HEK293T (cell line): ENCODE measurements around the gene WDR82.

Experiments used
- CTCF ChIA-PET: fragments of 350-600 bp; formaldehyde crosslinking; extraction: SDS; loops from one replicate; lab custom pipeline; 2021; ENCODE audit warnings: antibody characterized with exemption, inconsistent platforms; lab: Yijun Ruan, JAX
- POLR2A ChIA-PET: fragments of 350-600 bp; formaldehyde crosslinking; extraction: SDS; loops from one replicate; lab custom pipeline; 2020; ENCODE audit warnings: antibody characterized with exemption, inconsistent platforms; lab: Yijun Ruan, JAX
- DNase-seq: peaks from one replicate; pipeline ENCODE4 v3.0.0; 2012; ENCODE audit warnings: mixed read lengths; ENCODE audit errors: extremely low spot score
- ARNT ChIP-seq: fragments of 450-650 bp; IDR thresholded peaks from 2 replicates; pipeline ENCODE4 v1.6.1; 2017; ENCODE audit warnings: mild to moderate bottlenecking
- BHLHE40 ChIP-seq: fragments of 450-650 bp; IDR thresholded peaks from 2 replicates; pipeline ENCODE4 v1.6.1; 2016; ENCODE audit warnings: mild to moderate bottlenecking, moderate library complexity, borderline replicate concordance
- CTBP1 ChIP-seq: fragments of 450-650 bp; IDR thresholded peaks from 2 replicates; pipeline ENCODE4 v1.6.1; 2016; ENCODE audit warnings: borderline replicate concordance
- ELF4 ChIP-seq: fragments of 450-650 bp; IDR thresholded peaks from 2 replicates; pipeline ENCODE4 v1.6.1; 2017; ENCODE audit warnings: antibody characterized with exemption
- FOXA1 ChIP-seq: fragments of 450-650 bp; IDR thresholded peaks from 2 replicates; pipeline ENCODE4 v1.6.1; 2016; ENCODE audit warnings: mild to moderate bottlenecking
- FOXK2 ChIP-seq: fragments of 450-650 bp; IDR thresholded peaks from 2 replicates; pipeline ENCODE4 v1.6.1; 2016; ENCODE audit warnings: mild to moderate bottlenecking
- FOXM1 ChIP-seq: fragments of 450-650 bp; IDR thresholded peaks from 2 replicates; pipeline ENCODE4 v1.6.1; 2017; ENCODE audit warnings: mild to moderate bottlenecking, borderline replicate concordance
- HDGF ChIP-seq: fragments of 450-650 bp; IDR thresholded peaks from 2 replicates; pipeline ENCODE4 v1.6.1; 2017; ENCODE audit warnings: antibody characterized with exemption, borderline replicate concordance
- L3MBTL2 ChIP-seq: fragments of 450-650 bp; conservative IDR thresholded peaks from 2 replicates; pipeline ENCODE4 v1.6.1; 2016; ENCODE audit warnings: mild to moderate bottlenecking
- LEF1 ChIP-seq: fragments of 450-650 bp; IDR thresholded peaks from 2 replicates; pipeline ENCODE4 v1.6.1; 2017; ENCODE audit warnings: mild to moderate bottlenecking, borderline replicate concordance
- NFRKB ChIP-seq: fragments of 450-650 bp; IDR thresholded peaks from 2 replicates; pipeline ENCODE4 v1.6.1; 2016; ENCODE audit warnings: mild to moderate bottlenecking, moderate library complexity
- PKNOX1 ChIP-seq: fragments of 450-650 bp; IDR thresholded peaks from 2 replicates; pipeline ENCODE4 v1.6.1; 2016
- SP1 ChIP-seq: fragments of 450-650 bp; IDR thresholded peaks from 2 replicates; pipeline ENCODE4 v1.6.1; 2017
- SUZ12 ChIP-seq: fragments of 450-650 bp; IDR thresholded peaks from 2 replicates; pipeline ENCODE4 v1.6.1; 2016; ENCODE audit warnings: mild to moderate bottlenecking
- TARDBP ChIP-seq: fragments of 450-650 bp; IDR thresholded peaks from 2 replicates; pipeline ENCODE4 v1.6.1; 2016
- ZNF384 ChIP-seq: fragments of 450-650 bp; IDR thresholded peaks from 2 replicates; pipeline ENCODE4 v1.6.1; 2016

WDR82 gene

GRCh38 chr3:52228751-52229291, 49.6 kb downstream of the WDR82 start:
- CTCF ChIA-PET: interaction anchor here (1.0 kb wide), 1 partner anchor 8 kb away, joined by 5 read pairs; no protein-coding TSS in a partner anchor
- TF ChIP-seq FOXA1 (no peak), ELF4 (no peak), NFRKB (no peak), HDGF (no peak)
- POLR2A ChIA-PET: no interaction called here
- DNase-seq: no peak

GRCh38 chr3:52228266-52228665, 50.2 kb downstream of the WDR82 start:
- ChIA-PET POLR2A (no interaction called here), CTCF (no interaction called here)

GRCh38 chr3:52227766-52228165, 50.7 kb downstream of the WDR82 start:
- TF ChIP-seq SUZ12 (no peak), NFRKB (no peak), HDGF (no peak), ARNT (no peak), ZNF384 (no peak), PKNOX1 (no peak), TARDBP (no peak), CTBP1 (no peak), SP1 (no peak)
- CTCF ChIA-PET: interaction anchor here (0.6 kb wide), 1 partner anchor 111 kb away, joined by 3 read pairs; no protein-coding TSS in a partner anchor
- POLR2A ChIA-PET: interaction anchor here (0.5 kb wide), 1 partner anchor 259 kb away, joined by 3 read pairs; no protein-coding TSS in a partner anchor
- no peak for DNase-seq

More at GRCh38 chr3:52228266-52228665, 50.2 kb downstream of the WDR82 start:
- DNase-seq: no peak
- TF ChIP-seq ELF4: no peak
- TF ChIP-seq NFRKB: no peak
- TF ChIP-seq FOXM1: no peak
- no peak for TF ChIP-seq FOXA1
- TF ChIP-seq SP1: no peak
- TF ChIP-seq FOXK2: no peak
- no peak for TF ChIP-seq HDGF
- TF ChIP-seq TARDBP: no peak
- no peak for TF ChIP-seq ZNF384
- TF ChIP-seq ARNT: no peak
- TF ChIP-seq SUZ12: no peak
- no peak for TF ChIP-seq L3MBTL2

- ChIA-PET POLR2A (interaction anchor here (0.5 kb wide), 1 partner anchor 259 kb away, joined by 3 read pairs; no protein-coding TSS in a partner anchor), CTCF (no interaction called here)
- no peak for DNase-seq
- TF ChIP-seq FOXK2: no peak
- TF ChIP-seq FOXM1: no peak
- TF ChIP-seq SP1: no peak
- TF ChIP-seq FOXA1: no peak
- TF ChIP-seq L3MBTL2: no peak
- no peak for TF ChIP-seq TARDBP
- TF ChIP-seq HDGF: no peak
- no peak for TF ChIP-seq LEF1
Measured at GRCh38 chr3:52227117-52227516, 51.3 kb downstream of the WDR82 start.

GRCh38 chr3:52226229-52226817, 52.1 kb downstream of the WDR82 start:
- ChIA-PET POLR2A (no interaction called here), CTCF (interaction anchor here (1.3 kb wide), 1 partner anchor 186 kb away, joined by 4 read pairs; no protein-coding TSS in a partner anchor)
- no peak for DNase-seq
- TF ChIP-seq SUZ12 (no peak), ARNT (no peak), FOXK2 (no peak), L3MBTL2 (no peak), NFRKB (no peak), SP1 (no peak), FOXM1 (no peak), ZNF384 (no peak), TARDBP (no peak), PKNOX1 (no peak), ELF4 (no peak), HDGF (no peak), CTBP1 (no peak)

- DNase-seq: no peak
- TF ChIP-seq FOXM1 (no peak), CTBP1 (no peak), LEF1 (no peak), FOXK2 (no peak), NFRKB (no peak), BHLHE40 (no peak), SUZ12 (no peak), ZNF384 (no peak), PKNOX1 (no peak), HDGF (no peak), TARDBP (no peak), FOXA1 (no peak), ARNT (no peak), SP1 (no peak)
- POLR2A ChIA-PET: interaction anchor here (0.7 kb wide), 1 partner anchor 13 kb away, joined by 3 read pairs; the partner anchor contains the start of gene TWF2
- CTCF ChIA-PET: interaction anchor here (1.3 kb wide), 1 partner anchor 187 kb away, joined by 4 read pairs; no protein-coding TSS in a partner anchor
Measured at GRCh38 chr3:52225452-52226228, 52.8 kb downstream of the WDR82 start, which contains the start of gene TLR9. Gene TLR9, minus strand, starts transcription at chr3:52225645. Its CDS starts 116 bp downstream, at chr3:52225529.
